PC-9 (cell line): ENCODE data around the gene CHST11. TPM values are rescaled to one million over a fixed set of nuclear protein-coding genes. Genes with fewer than 3 reads are reported as not detected.

ENCODE experiments used
- BruUV-seq: library from RNA; stranded (reverse); fragments of 400-500 nt; replicated peaks from 2 replicates; lab custom pipeline; 2021; lab: Mats Ljungman, UMichigan
- CTCF ChIA-PET: fragments of 300-600 bp; sonication (Branson Sonifier 250); formaldehyde crosslinking; loops from one replicate; lab custom pipeline; 2022; ENCODE audit warnings: antibody characterized with exemption; lab: Charles Lee
- POLR2A ChIA-PET: fragments of 300-600 bp; sonication (Branson Sonifier 250); formaldehyde crosslinking; loops from one replicate; lab custom pipeline; 2022; ENCODE audit warnings: antibody characterized with exemption; ENCODE audit not compliant: unreplicated experiment; lab: Charles Lee
- DNase-seq, 2 experiments: peaks; one replicate each; pipeline versions ENCODE4 v3.0.0 to v3.0.0-alpha.2; 2015 to 2022; ENCODE audit warnings: mixed read lengths in 1 of 2
- H2AFZ ChIP-seq: fragments of 200-600 bp; sonication (generic); 2 replicates; pipeline ENCODE4 v1.8.1; 2017; ENCODE audit warnings: antibody characterized with exemption
- H3F3A ChIP-seq: fragments of 200-600 bp; sonication (generic); 2 replicates; pipeline ENCODE4 v1.8.1; 2017; ENCODE audit warnings: antibody characterized with exemption, mild to moderate bottlenecking, low read depth; ENCODE audit not compliant: insufficient read depth
- H3K27ac ChIP-seq: fragments of 200-600 bp; sonication (generic); 2 replicates; pipeline ENCODE4 v1.6.1; 2016; ENCODE audit warnings: mixed run types
- H3K27me3 ChIP-seq: fragments of 200-600 bp; sonication (generic); 2 replicates; pipeline ENCODE4 v1.6.1; 2016; ENCODE audit warnings: low read depth, mixed run types; ENCODE audit not compliant: insufficient read depth
- H3K36me3 ChIP-seq: fragments of 200-600 bp; sonication (generic); 2 replicates; pipeline ENCODE4 v1.6.1; 2016; ENCODE audit warnings: low read depth, mixed run types
- H3K4me1 ChIP-seq: fragments of 200-600 bp; sonication (generic); replicated peaks from 2 replicates; pipeline ENCODE4 v1.6.1; 2016; ENCODE audit warnings: mixed run types; ENCODE audit not compliant: insufficient read depth
- H3K4me2 ChIP-seq: fragments of 200-600 bp; sonication (generic); 2 replicates; pipeline ENCODE4 v1.6.1; 2017; ENCODE audit warnings: mixed run types
- H3K4me3 ChIP-seq: fragments of 200-600 bp; sonication (generic); 2 replicates; pipeline ENCODE4 v1.6.1; 2016; ENCODE audit warnings: mixed run types
- H3K79me2 ChIP-seq: fragments of 200-600 bp; sonication (generic); 2 replicates; pipeline ENCODE4 v1.6.1; 2017; ENCODE audit warnings: low read depth, mixed run types
- H3K9me2 ChIP-seq: fragments of 200-600 bp; sonication (generic); 2 replicates; pipeline ENCODE4 v1.8.1; 2017; ENCODE audit warnings: mild to moderate bottlenecking; ENCODE audit not compliant: insufficient read depth
- H3K9me3 ChIP-seq: fragments of 200-600 bp; sonication (generic); 2 replicates; pipeline ENCODE4 v1.8.1; 2016; ENCODE audit warnings: low read depth; ENCODE audit not compliant: insufficient read depth
- H4K20me1 ChIP-seq: fragments of 200-600 bp; sonication (generic); 2 replicates; pipeline ENCODE4 v1.8.1; 2017; ENCODE audit not compliant: insufficient read depth
- CTCF ChIP-seq: fragments of 200-600 bp; sonication (generic); conservative IDR thresholded peaks from 2 replicates; pipeline ENCODE4 v1.6.1; 2017; ENCODE audit warnings: mixed run types, antibody characterized with exemption, mild to moderate bottlenecking, moderate library complexity
- EZH2 ChIP-seq: fragments of 200-600 bp; sonication (generic); IDR thresholded peaks from 2 replicates; pipeline ENCODE4 v1.8.0; 2017; ENCODE audit warnings: antibody characterized with exemption, low read depth
- intact Hi-C: fragments of 100-400 bp; cut with micrococcal nuclease; formaldehyde crosslinking; loops from one replicate; pipeline ENCODE4 v1.10.0; 2022; ENCODE audit not compliant: unreplicated experiment
- total RNA-seq: library from RNA; stranded (reverse); gene quantifications from 2 replicates; pipeline ENCODE4 v1.2.3, GENCODE V29; 2021

CHST11 gene
- total RNA-seq, 1 experiment from 2014 or later: 39.9 TPM

GRCh38 chr12:104714369-104714768 is 257.6 kb downstream of the CHST11 start:
- Histone ChIP-seq H2AFZ (no peak overlapping the region), H3K4me3 (no peak overlapping the region), H3K9me2 (no peaks in the 10 kb centered on the region), H3K27ac (no peak overlapping the region), H3K4me2 (no peak overlapping the region), H4K20me1 (peaks cover 7% of the 10 kb centered on the region), H3K4me1 (no peaks in the 10 kb centered on the region), H3K27me3 (no peaks in the 10 kb centered on the region), H3K79me2 (peaks cover 68% of the 10 kb centered on the region), H3K36me3 (0 out of 2 replicates have a peak, but pooled peaks cover 4% of the 10 kb centered on the region), H3K9me3 (no peaks in the 10 kb centered on the region), H3F3A (0 out of 2 replicates have a peak, but pooled peaks cover 3% of the 10 kb centered on the region)
- CTCF ChIA-PET: no interaction called here
- no TSS peak for BruUV-seq
- intact Hi-C loops: no loop called here
- POLR2A ChIA-PET: no interaction called here
- DNase-seq: no peak
- TF ChIP-seq CTCF: no peak
- TF ChIP-seq EZH2: no peak

GRCh38 chr12:104716172-104716571 is 259.4 kb downstream of the CHST11 start:
- H4K20me1 ChIP-seq: peaks cover 7% of the 10 kb centered on the region; the same call in 1 of the 2 replicates
- no peak for DNase-seq
- intact Hi-C loops: no loop called here
- H3K27me3 ChIP-seq: no peaks in the 10 kb centered on the region
- H3K27ac ChIP-seq: no peak overlapping the region
- no peak for TF ChIP-seq CTCF
- no peak for TF ChIP-seq EZH2
- no peak overlapping the region for H3K4me2 ChIP-seq
- H3F3A ChIP-seq: 0 out of 2 replicates have a peak, but pooled peaks cover 3% of the 10 kb centered on the region
- BruUV-seq: no TSS peak
- no peak overlapping the region for H2AFZ ChIP-seq
- ChIA-PET CTCF (no interaction called here), POLR2A (no interaction called here)
- H3K79me2 ChIP-seq: peaks cover 59% of the 10 kb centered on the region
- H3K9me2 ChIP-seq: no peaks in the 10 kb centered on the region
- H3K4me3 ChIP-seq: no peak overlapping the region
- no peaks in the 10 kb centered on the region for H3K4me1 ChIP-seq
- 0 out of 2 replicates have a peak, but pooled peaks cover 4% of the 10 kb centered on the region for H3K36me3 ChIP-seq
- no peaks in the 10 kb centered on the region for H3K9me3 ChIP-seq

GRCh38 chr12:104718304-104718929 is 261.7 kb downstream of the CHST11 start:
- H3K27ac ChIP-seq: no peak overlapping the region
- no peaks in the 10 kb centered on the region for H3K36me3 ChIP-seq
- no peak overlapping the region for H2AFZ ChIP-seq
- H3K4me2 ChIP-seq: no peak overlapping the region
- TF ChIP-seq EZH2 (no peak), CTCF (no peak)
- H3F3A ChIP-seq: 0 out of 2 replicates have a peak, but pooled peaks cover 3% of the 10 kb centered on the region
- ChIA-PET POLR2A (no interaction called here), CTCF (no interaction called here)
- intact Hi-C loops: no loop called here
- H3K9me2 ChIP-seq: no peaks in the 10 kb centered on the region
- peaks cover 54% of the 10 kb centered on the region for H3K79me2 ChIP-seq
- DNase-seq: no peak
- no peaks in the 10 kb centered on the region for H3K9me3 ChIP-seq
- H3K4me3 ChIP-seq: no peak overlapping the region
- H3K4me1 ChIP-seq: no peaks in the 10 kb centered on the region
- H3K27me3 ChIP-seq: no peaks in the 10 kb centered on the region
- H4K20me1 ChIP-seq: peaks cover 7% of the 10 kb centered on the region; the same call in 1 of the 2 replicates
- no TSS peak for BruUV-seq
